Measurements from ENCODE around the gene GIPC2. TPM values are rescaled to one million over a fixed set of nuclear protein-coding genes. Genes with fewer than 3 reads are reported as not detected.

Gene GIPC2
- total and polyA plus RNA-seq, 2 of the 4 experiments (the other 2 are of a cell fraction) = 0.07 to 0.18 TPM

- no peak overlapping the region for H2BK5ac ChIP-seq (ENCODE audit: low read depth, low read length, poor library complexity, severe bottlenecking)
- no peak overlapping the region for H2BK15ac ChIP-seq (ENCODE audit: low read depth, low read length)
- intact Hi-C loops (cut with micrococcal nuclease) = no loop called here
- H3K27ac ChIP-seq (ENCODE audit: insufficient read depth, low read length) = no peak overlapping the region
- ChIA-PET CTCF (interaction anchor here (0.6 kb wide), 1 partner anchor 12 kb away, joined by 4 read pairs; no protein-coding TSS in a partner anchor), POLR2A (ENCODE audit: unreplicated experiment) (no interaction called here)
- no peak overlapping the region for H3K23ac ChIP-seq (ENCODE audit: low read depth, low read length)
- no peak overlapping the region for H4K5ac ChIP-seq (ENCODE audit: low read depth, low read length)
- H4K20me1 ChIP-seq (ENCODE audit: insufficient read depth, low read length) = no peaks in the 10 kb centered on the region
- no peak overlapping the region for H2AK9ac ChIP-seq (replicated peaks; ENCODE audit: low read depth, low read length, poor library complexity)
- no peaks in the 10 kb centered on the region for H3K4me1 ChIP-seq (ENCODE audit: control insufficient read depth, insufficient read depth, low read length)
- H3K27me3 ChIP-seq (ENCODE audit: control insufficient read depth, insufficient read depth, low read length) = no peaks in the 10 kb centered on the region
- H3K18ac ChIP-seq (ENCODE audit: low read depth, low read length) = no peak overlapping the region
- no peak for TF ChIP-seq RFX5 (IDR thresholded peaks at IDR 0.05; ENCODE audit: low read depth, low read length)
- TF ChIP-seq MAFK (IDR thresholded peaks at IDR 0.05; ENCODE audit: low read depth, low read length) = no peak
- no peak for TF ChIP-seq POLR2A (IDR thresholded peaks at IDR 0.05; ENCODE audit: low read depth, low read length)
- TF ChIP-seq NFE2L2 (IDR thresholded peaks at IDR 0.05; ENCODE audit: low read depth, low read length) = no peak
- no peak for TF ChIP-seq RCOR1 (IDR thresholded peaks at IDR 0.05; ENCODE audit: insufficient replicate concordance, low read length)
- no peak overlapping the region for H3K4me3 ChIP-seq (ENCODE audit: insufficient read depth, low read depth, low read length)
- ATAC-seq (ENCODE audit: low read depth) (no peak), DNase-seq (no peak)
- H3K79me1 ChIP-seq (ENCODE audit: low read depth in 1 of 2, low read length in 2 of 2) = no peaks in the 10 kb centered on the region
- no peak overlapping the region for H2AFZ ChIP-seq (replicated peaks; ENCODE audit: low read length, poor library complexity)
- H3K36me3 ChIP-seq (ENCODE audit: control insufficient read depth, insufficient read depth, low read length) = no peaks in the 10 kb centered on the region
- H3K9ac ChIP-seq (ENCODE audit: low read depth, low read length) = no peak overlapping the region
- H3K9me3 ChIP-seq (ENCODE audit: control insufficient read depth, insufficient read depth, low read length) = no peaks in the 10 kb centered on the region
- no TSS peak for BruUV-seq (replicated peaks)
- in situ Hi-C loops (cut with MboI; ENCODE audit: low sequenced_read_pairs) = no loop called here
- H4K8ac ChIP-seq (ENCODE audit: low read depth in 2 of 2, low read length in 2 of 2) = no peak overlapping the region
- H3K9me1 ChIP-seq (ENCODE audit: insufficient read depth, low read length) = no peaks in the 10 kb centered on the region
- no peak overlapping the region for H2AK5ac ChIP-seq (ENCODE audit: low read depth, low read length)
- H3K4me2 ChIP-seq (ENCODE audit: low read depth, low read length) = no peak overlapping the region
- no peak overlapping the region for H3K14ac ChIP-seq (replicated peaks; ENCODE audit: low read depth, low read length)
- WGBS, 2 experiments (ENCODE audit: extremely low coverage in 2 of 2, insufficient read length in 1 of 2) = no CpG with 5 or more reads among the region's 4 CpGs
- no peak overlapping the region for H2BK20ac ChIP-seq (ENCODE audit: low read depth, low read length)
- H4K91ac ChIP-seq (ENCODE audit: insufficient read depth, low read depth, low read length) = no peak overlapping the region
- H3K4ac ChIP-seq (ENCODE audit: low read depth, low read length) = no peak overlapping the region
- H3K56ac ChIP-seq (ENCODE audit: extremely low read depth, insufficient read depth, low read length) = no peak overlapping the region
- dilution Hi-C loops (cut with HindIII; ENCODE audit: low sequenced_read_pairs, unreplicated experiment) = no loop called here
- no peak overlapping the region for H2BK120ac ChIP-seq (ENCODE audit: low read depth, low read length)
Observed at GRCh38 chr1:78029793-78030192, 16.0 kb upstream of the GIPC2 start.

Data from IMR-90 (cell line).